ENCODE results near the gene RNASEH2B.

The RNASEH2B gene

DNA sequence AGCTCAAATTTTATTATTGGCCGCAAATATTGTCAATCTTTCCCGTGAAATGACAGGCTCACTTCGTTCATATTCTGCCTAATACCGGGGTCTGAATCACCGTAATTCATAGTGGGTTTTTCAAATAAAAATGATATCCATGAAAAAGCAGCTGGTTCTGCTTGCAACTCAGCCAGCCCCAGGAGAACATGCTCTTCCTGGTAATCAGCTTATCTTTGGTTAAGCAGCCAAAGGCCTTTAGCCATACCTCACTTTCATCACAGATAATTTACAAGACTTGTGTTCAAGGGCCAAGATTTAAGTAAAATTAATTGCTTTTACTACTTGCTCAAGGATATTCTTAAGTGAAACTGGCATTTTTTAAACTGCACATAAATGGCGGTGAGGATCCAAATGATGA is 22.5 kb downstream of the RNASEH2B start:
- DNase-seq (ENCODE audit: low read depth in 1 of 2, low spot score in 1 of 2), result no peak
- no peak for TF ChIP-seq POLR2AphosphoS5 (IDR thresholded peaks at IDR 0.05; ENCODE audit: low read depth)
- TF ChIP-seq REST (IDR thresholded peaks at IDR 0.05; ENCODE audit: insufficient replicate concordance, low read depth), result no peak
- no peak for TF ChIP-seq SPI1 (IDR thresholded peaks at IDR 0.05; ENCODE audit: borderline replicate concordance, low read depth)
- TF ChIP-seq GABPA (IDR thresholded peaks at IDR 0.05; ENCODE audit: low read depth), result no peak
- TF ChIP-seq, protein P1, sequence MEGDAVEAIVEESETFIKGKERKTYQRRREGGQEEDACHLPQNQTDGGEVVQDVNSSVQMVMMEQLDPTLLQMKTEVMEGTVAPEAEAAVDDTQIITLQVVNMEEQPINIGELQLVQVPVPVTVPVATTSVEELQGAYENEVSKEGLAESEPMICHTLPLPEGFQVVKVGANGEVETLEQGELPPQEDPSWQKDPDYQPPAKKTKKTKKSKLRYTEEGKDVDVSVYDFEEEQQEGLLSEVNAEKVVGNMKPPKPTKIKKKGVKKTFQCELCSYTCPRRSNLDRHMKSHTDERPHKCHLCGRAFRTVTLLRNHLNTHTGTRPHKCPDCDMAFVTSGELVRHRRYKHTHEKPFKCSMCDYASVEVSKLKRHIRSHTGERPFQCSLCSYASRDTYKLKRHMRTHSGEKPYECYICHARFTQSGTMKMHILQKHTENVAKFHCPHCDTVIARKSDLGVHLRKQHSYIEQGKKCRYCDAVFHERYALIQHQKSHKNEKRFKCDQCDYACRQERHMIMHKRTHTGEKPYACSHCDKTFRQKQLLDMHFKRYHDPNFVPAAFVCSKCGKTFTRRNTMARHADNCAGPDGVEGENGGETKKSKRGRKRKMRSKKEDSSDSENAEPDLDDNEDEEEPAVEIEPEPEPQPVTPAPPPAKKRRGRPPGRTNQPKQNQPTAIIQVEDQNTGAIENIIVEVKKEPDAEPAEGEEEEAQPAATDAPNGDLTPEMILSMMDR (IDR thresholded peaks at IDR 0.05; ENCODE audit: insufficient read depth, low read length), result no peak
- no peak overlapping the region for H3K4me3 ChIP-seq (replicated peaks; ENCODE audit: insufficient read depth, low read length)
- no peaks in the 10 kb centered on the region for H3K27me3 ChIP-seq (ENCODE audit: insufficient read depth, poor library complexity, severe bottlenecking)
- H3K27ac ChIP-seq (replicated peaks), result no peak overlapping the region; the same call in 1 of the 2 replicates

DNA sequence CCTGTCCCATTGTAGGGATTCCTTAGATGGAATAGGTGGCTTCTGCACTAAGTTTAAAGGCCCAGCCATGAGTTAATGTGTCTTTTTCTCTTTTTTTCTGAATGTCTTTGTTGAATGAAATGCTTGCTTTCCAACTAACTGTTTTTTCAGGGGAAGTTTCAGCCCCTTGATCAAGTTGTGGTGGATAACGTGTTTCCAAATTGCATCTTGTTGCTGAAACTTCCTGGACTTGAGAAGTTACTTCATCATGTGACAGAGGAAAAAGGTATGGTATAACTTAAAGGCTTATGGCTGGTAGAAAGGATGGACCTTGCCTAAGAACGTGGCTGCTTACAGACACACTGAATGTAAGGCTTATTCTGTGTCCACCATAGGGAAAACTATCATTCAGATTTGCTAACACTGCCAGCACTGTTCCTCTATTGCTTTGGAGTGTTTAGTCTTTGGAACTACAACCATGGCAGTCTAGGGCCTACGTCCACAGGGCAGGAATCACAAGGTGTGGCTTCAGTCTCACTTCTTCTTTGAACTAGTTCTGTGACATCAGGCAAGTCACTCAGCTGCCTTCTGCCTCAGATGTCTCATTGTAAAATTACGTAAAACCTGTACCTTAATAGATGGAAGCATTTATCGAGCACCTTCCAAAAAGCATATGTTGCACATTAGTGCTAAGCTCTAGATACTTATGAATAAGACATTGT is 25.3 kb downstream of the RNASEH2B start:
- DNase-seq (ENCODE audit: low read depth in 1 of 2, low spot score in 1 of 2), result peak in 1 of 2 experiments; percentile 81
- H3K27ac ChIP-seq (replicated peaks), result peak overlapping the region; percentile 88
- TF ChIP-seq, protein P1 (IDR thresholded peaks at IDR 0.05; ENCODE audit: insufficient read depth, low read length), result no peak
- TF ChIP-seq REST (IDR thresholded peaks at IDR 0.05; ENCODE audit: insufficient replicate concordance, low read depth) (peak; percentile 31), SPI1 (IDR thresholded peaks at IDR 0.05; ENCODE audit: borderline replicate concordance, low read depth) (no peak), GABPA (IDR thresholded peaks at IDR 0.05; ENCODE audit: low read depth) (no peak), POLR2AphosphoS5 (IDR thresholded peaks at IDR 0.05; ENCODE audit: low read depth) (peak; percentile 66; the same call in 1 of the 2 replicates)

DNA sequence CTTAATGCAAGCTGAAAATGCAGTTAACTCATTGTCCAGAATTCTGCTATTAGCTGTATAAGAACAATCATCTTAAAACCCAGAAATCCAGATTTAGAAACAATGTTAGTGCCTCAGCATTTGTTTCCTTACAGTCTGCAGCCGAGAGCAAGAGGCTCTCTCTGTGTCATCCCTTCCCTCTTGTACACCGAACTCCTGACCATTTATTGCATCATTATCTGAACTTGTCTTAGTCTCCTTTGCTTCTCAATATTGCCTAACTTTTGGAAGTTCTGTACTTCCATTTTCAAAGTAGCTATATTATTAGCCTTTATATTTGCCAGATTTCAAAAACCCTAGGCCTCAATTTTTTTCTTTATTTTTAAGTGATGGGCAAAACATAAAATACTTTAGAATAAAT is 27.1 kb downstream of the RNASEH2B start:
- Histone ChIP-seq H3K27me3 (ENCODE audit: insufficient read depth, poor library complexity, severe bottlenecking) (no peaks in the 10 kb centered on the region), H3K4me3 (replicated peaks; ENCODE audit: insufficient read depth, low read length) (no peak overlapping the region), H3K27ac (replicated peaks) (peak overlapping the region; percentile 88)
- DNase-seq (ENCODE audit: low read depth in 1 of 2, low spot score in 1 of 2), result peak; percentile 68 to 93
- no peak for TF ChIP-seq SPI1 (IDR thresholded peaks at IDR 0.05; ENCODE audit: borderline replicate concordance, low read depth)
- no peak for TF ChIP-seq POLR2AphosphoS5 (IDR thresholded peaks at IDR 0.05; ENCODE audit: low read depth)
- TF ChIP-seq, protein P1 (IDR thresholded peaks at IDR 0.05; ENCODE audit: insufficient read depth, low read length), result no peak
- no peak for TF ChIP-seq GABPA (IDR thresholded peaks at IDR 0.05; ENCODE audit: low read depth)
- no peak for TF ChIP-seq REST (IDR thresholded peaks at IDR 0.05; ENCODE audit: insufficient replicate concordance, low read depth)

More for the DNA sequence above, 25.3 kb downstream of the RNASEH2B start:
- Histone ChIP-seq H3K27me3 (ENCODE audit: insufficient read depth, poor library complexity, severe bottlenecking) (no peaks in the 10 kb centered on the region), H3K4me3 (replicated peaks; ENCODE audit: insufficient read depth, low read length) (no peak overlapping the region)

Measured in HL-60 (cell line).